HL-60 (cell line): ENCODE measurements around the gene EHBP1.

Experiments used
- CTCF ChIP-seq: IDR thresholded peaks from one replicate; pipeline ENCODE4 v1.5.1; 2011; ENCODE audit warnings: low read length, control low read depth, inconsistent platforms; ENCODE audit not compliant: insufficient read depth
- GABPA ChIP-seq: IDR thresholded peaks from 2 replicates; pipeline ENCODE4 v1.6.1; 2012; ENCODE audit warnings: low read depth
- POLR2AphosphoS5 ChIP-seq: IDR thresholded peaks from 2 replicates; pipeline ENCODE4 v1.6.1; 2012; ENCODE audit warnings: low read depth
- REST ChIP-seq: IDR thresholded peaks from 2 replicates; pipeline ENCODE4 v1.6.1; 2012; ENCODE audit warnings: low read depth; ENCODE audit not compliant: insufficient replicate concordance

GRCh38 chr2:62808554-62808953, 103.0 kb downstream of the EHBP1 start:
- no peak for TF ChIP-seq CTCF
- no peak for TF ChIP-seq GABPA
- TF ChIP-seq POLR2AphosphoS5, result no peak
- no peak for TF ChIP-seq REST
